Activated effector memory CD4-positive, alpha-beta T cell treated with anti-CD3 and anti-CD28 coated beads, Interleukin-2, amount 50 U/mL, for 16 hours (primary cell): Measurements from ENCODE around the gene FOXP1.

Source experiments
- DNase-seq: peaks from one replicate; pipeline ENCODE4 v3.0.0-alpha.2; 2020

Gene FOXP1

DNA sequence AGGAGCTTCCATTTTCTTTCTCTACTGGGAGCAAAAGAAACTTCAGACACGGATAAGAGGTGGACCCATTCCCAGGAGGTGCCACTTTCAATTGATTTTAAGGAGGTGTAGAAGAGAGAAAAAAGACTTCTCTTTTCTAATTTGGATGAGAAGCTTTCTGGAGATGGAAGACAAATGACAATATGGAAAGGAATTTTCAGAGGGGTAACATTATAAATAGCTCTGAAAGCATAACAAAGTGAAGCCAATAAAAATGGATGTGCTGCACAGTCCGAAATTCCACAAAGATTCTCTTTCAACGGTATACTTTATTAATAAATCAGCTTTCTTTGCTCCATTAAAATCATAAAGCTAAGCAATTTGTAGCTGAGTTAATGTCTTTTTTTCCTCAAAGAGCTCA lies 663.9 kb downstream of the FOXP1 start:
- DNase-seq = no peak

DNA sequence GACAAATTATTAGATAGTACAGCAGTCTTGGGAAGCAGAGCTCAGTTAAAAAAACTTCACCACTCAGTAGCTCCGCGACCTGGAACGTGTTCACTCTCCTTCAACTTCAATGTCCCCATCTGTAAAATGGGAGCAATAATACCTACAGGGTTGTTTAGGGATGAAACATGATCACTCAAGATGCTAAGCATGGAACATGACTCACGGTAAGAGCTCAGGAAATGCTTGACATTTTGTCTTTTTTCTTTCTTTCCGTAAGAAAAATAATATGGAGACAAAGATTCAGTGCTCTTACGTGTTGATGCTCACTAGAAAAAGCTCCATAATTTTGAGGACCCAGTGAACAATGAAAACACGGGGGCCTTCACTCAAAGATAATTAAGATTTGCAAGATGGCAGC lies 664.4 kb downstream of the FOXP1 start:
- DNase-seq = no peak

DNA sequence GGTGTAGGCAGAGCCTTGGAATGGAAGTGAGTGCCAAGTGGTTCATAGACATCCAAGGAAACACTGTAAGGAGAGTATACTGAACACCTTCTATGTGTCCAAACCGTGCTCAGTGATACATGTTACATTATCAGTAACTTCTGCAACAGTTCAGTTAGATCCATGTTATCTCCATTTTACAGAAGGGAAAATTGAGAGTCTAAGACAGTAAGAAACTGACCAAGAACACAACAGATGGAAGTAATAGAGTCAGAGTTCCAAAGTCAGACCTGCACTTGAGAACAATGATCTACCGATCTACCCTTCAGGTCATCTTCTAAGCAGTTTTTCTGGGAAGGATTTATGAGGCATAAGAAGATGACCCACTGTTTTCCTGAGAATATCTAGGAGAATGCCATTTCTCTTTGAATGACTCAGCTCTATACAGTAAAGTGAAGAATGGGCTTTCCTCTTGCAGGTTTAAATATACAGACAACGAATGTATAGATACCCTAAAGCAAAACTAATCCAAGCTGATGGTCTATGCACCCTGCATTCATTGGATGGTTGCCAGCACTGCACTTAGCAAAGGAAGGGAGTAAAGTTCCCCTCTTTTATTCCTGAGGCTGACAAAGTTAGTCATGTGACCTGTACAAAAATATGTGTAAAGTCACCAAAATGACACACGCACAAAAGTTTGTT lies 667.0 kb downstream of the FOXP1 start:
- DNase-seq = no peak

DNA sequence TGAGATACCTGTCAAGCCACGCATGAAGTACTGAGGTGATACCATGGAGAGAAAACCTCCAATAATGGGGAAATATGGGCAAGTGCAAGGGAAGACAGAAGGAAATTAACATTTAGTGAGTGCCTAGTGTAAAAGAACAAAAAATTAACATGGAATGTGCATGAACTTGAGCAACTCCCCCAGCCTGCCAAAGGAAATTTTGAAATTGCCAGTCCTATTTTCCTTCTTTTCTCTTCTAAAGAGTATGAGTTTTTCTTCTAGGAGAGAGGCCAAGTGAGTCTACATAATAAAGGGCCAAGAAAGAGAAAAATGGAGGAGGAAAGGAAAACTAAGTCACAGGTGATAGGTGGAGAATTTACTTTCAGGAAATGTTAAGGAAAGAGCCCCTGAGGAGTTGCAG lies 668.7 kb downstream of the FOXP1 start:
- DNase-seq = no peak

DNA sequence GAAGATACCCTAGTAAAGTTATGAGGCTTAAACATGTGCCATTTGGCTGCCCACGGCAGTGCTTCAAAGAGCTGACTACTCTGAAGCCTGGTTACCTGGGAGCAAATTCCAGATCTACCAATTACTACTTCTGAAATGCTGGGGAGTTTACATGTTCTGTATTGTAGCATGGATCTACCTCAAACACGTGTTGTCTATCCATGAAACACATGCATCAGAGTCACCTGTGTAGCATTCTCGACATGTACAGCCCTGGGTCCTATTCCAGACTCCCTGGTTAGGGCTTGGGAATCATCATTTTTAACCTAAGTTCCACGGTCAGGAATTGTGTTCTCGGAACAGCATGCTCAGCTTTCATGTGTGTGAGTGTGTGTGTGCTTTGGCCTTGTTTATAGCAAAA lies 671.8 kb downstream of the FOXP1 start:
- DNase-seq = no peak

DNA sequence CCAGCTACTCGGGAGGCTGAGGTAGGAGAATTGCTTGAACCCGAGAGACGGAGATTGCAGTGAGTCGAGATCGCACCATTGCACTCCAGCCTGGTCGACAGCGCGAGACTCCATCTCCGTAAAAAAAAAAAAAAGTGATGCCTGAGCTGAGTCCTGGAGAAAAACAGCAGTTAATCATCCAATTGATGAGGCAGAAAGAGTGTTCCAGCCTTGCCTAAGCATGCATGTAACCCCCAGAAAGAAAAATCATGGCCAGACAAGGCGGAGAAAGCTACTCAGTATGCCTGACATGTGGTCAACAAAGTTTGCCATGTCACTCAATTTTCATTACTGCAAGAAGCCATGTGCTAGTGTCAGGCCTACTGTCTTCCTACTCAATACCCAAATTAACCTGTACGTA lies 678.0 kb downstream of the FOXP1 start:
- no peak for DNase-seq
